Central memory CD4-positive, alpha-beta T cell (primary cell): ENCODE measurements around the gene SNX33.

Experiments
- DNase-seq: peaks from one replicate; pipeline ENCODE4 v3.0.0; 2022

Gene SNX33

GRCh38 chr15:75644376-75644775, 3.3 kb upstream of the SNX33 start:
- DNase-seq: no peak

GRCh38 chr15:75646112-75646943, 1.4 kb upstream of the SNX33 start:
- no peak for DNase-seq

GRCh38 chr15:75646944-75647364, 758 bp upstream of the SNX33 start:
- no peak for DNase-seq

GRCh38 chr15:75648156-75649000, 666 bp downstream of the SNX33 start:
- DNase-seq: no peak

GRCh38 chr15:75649045-75649761, 1.5 kb downstream of the SNX33 start:
- DNase-seq: no peak

GRCh38 chr15:75649848-75650247, 2.1 kb downstream of the SNX33 start:
- no peak for DNase-seq

GRCh38 chr15:75650908-75651809, 3.4 kb downstream of the SNX33 start:
- no peak for DNase-seq

GRCh38 chr15:75651810-75652543, 4.3 kb downstream of the SNX33 start:
- no peak for DNase-seq

- DNase-seq: no peak
These were observed 5.7 kb downstream of the SNX33 start for GRCh38 chr15:75653347-75653913.

GRCh38 chr15:75654201-75654907, 6.6 kb downstream of the SNX33 start:
- no peak for DNase-seq

- no peak for DNase-seq
These were observed 8.2 kb downstream of the SNX33 start for GRCh38 chr15:75655931-75656330.

- no peak for DNase-seq
These were observed 8.6 kb downstream of the SNX33 start for GRCh38 chr15:75656331-75656730.

GRCh38 chr15:75656813-75657212, 9.1 kb downstream of the SNX33 start:
- DNase-seq: no peak

- no peak for DNase-seq
These were observed 11.5 kb downstream of the SNX33 start for GRCh38 chr15:75659141-75659771.

- DNase-seq: no peak
These were observed 12.4 kb downstream of the SNX33 start for GRCh38 chr15:75659928-75660645.

- no peak for DNase-seq
These were observed 13.5 kb downstream of the SNX33 start for GRCh38 chr15:75661100-75661755.

- no peak for DNase-seq
These were observed 14.0 kb downstream of the SNX33 start for GRCh38 chr15:75661756-75662140.

GRCh38 chr15:75662823-75663519, 15.3 kb downstream of the SNX33 start:
- DNase-seq: no peak
